Heart left ventricle (tissue), 13 donors: Measurements from ENCODE around the gene TRIM46.
"Not testable (repeated sequence)": the region's sequence is repeated elsewhere in the genome, so short reads cannot be mapped to it uniquely, and the experiment has no call there.

Experiments
- CTCF ChIP-seq, 12 donors: fragments of 200-600 bp; sonication (generic) in 4 of 12; IDR thresholded peaks; one replicate each; pipeline versions ENCODE4 v1.5.0 to v1.8.0; 2018 to 2022; ENCODE audit warnings: antibody characterized with exemption in 12 of 12, mild to moderate bottlenecking in 5 of 12
- POLR2A ChIP-seq, 2 donors: fragments of 450-650 bp; IDR thresholded peaks; one replicate each; pipeline ENCODE4 v1.6.1; 2017; ENCODE audit warnings: antibody characterized with exemption in 2 of 2, mild to moderate bottlenecking in 2 of 2, moderate library complexity in 2 of 2
- donor health status: ischemic (EF 13 %, LVEDD 7.1; RV severe dilation, severe dysfunction).
- donor health status: DM: no; HTN: yes; CAD: no.
- donor health status: DM: no; HTN: no; CAD: no.
- donor health status: ischemic (EF 25% LVEDD 6.9; RV normal size, moderate dysfunction).
- donor health status: ischemic (EF 25% LVEDD 5.7; RV mildly dilated, moderate dysfunction).
- donor health status: ischemic (EF 35%, LVEDD 5.7; RV mildly dilated, moderate dysfunction).
- donor health status: nonischemic (EF 11% LVEDD 7.7; RV severe dilation, severe dysfunction).
- donor health status: DM: yes; HTN: yes; CAD: no.
- donor health status: PGD.
- donor health status: ischemic (EF 29% LVEDD 5.4; RV normal size, mild dysfunction).
- donor health status: nonischemic (EF 23%, LVEDD 6.1; RV moderate dilation, normal function).

DNA sequence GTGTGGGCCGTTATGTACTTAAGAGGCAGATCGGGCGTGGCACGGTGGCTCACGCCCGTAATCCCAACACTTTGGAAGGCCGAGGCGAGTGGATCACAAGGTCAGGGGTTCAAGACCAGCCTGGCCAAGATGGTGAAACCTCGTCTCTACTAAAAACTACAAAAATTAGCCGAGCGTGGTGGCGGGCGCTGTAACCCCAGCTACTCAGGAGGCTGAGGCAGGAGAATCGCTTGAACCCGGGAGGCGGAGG, 20.3 kb downstream of the TRIM46 start:
- not testable (repeated sequence) for TF ChIP-seq POLR2A, CTCF (IDR thresholded peaks at IDR 0.05)
